GM21717 (cell line): Measurements from ENCODE around the gene WDR18.

Experiments
- ATAC-seq: cut with Tn5 transposase; IDR thresholded peaks from one replicate; pipeline ENCODE4 v1.9.1; 2021; ENCODE audit warnings: mild to moderate bottlenecking, moderate library complexity; ENCODE audit not compliant: unreplicated experiment

The WDR18 gene, protein sequence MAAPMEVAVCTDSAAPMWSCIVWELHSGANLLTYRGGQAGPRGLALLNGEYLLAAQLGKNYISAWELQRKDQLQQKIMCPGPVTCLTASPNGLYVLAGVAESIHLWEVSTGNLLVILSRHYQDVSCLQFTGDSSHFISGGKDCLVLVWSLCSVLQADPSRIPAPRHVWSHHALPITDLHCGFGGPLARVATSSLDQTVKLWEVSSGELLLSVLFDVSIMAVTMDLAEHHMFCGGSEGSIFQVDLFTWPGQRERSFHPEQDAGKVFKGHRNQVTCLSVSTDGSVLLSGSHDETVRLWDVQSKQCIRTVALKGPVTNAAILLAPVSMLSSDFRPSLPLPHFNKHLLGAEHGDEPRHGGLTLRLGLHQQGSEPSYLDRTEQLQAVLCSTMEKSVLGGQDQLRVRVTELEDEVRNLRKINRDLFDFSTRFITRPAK

GRCh38 chr19:984165-984967 is at the start of gene WDR18:
TSS of gene WDR18 (plus strand) at chr19:984345. CDS start at chr19:984354, 9 bp downstream.
- ATAC-seq = peak; percentile 52

DNA sequence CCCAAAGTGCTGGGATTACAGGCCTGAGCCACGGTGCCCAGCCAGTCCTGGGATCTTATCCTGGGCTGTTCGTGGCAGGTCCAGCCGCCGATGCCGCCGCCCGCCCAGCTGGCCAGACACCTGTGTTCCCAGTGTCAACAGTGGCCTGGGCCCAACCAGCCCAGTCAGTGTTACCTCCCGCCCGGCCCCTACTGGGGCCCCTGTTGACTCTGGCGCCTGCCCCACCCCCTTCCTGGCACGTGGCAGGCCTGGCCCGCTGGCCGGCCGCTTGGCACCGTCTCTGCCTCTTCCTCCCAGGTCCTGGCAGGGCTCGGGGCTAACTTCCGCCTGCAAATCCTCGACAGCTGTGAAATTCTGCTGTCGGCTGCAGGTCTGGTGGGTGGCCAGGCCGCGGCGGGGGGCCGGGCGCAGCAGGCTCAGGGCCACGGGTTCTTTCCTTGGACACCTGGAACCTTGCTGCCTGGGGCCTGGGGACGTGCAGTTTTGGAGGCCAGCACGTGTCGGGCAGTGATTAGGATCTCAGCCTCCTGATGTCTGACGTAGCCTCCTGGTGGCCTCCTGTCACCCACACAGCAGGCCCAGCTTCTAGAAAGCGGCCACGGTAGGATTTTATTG is 49.2 kb upstream of the WDR18 start:
- ATAC-seq = no peak

GRCh38 chr19:936175-936546 is 48.0 kb upstream of the WDR18 start:
- ATAC-seq = no peak

DNA sequence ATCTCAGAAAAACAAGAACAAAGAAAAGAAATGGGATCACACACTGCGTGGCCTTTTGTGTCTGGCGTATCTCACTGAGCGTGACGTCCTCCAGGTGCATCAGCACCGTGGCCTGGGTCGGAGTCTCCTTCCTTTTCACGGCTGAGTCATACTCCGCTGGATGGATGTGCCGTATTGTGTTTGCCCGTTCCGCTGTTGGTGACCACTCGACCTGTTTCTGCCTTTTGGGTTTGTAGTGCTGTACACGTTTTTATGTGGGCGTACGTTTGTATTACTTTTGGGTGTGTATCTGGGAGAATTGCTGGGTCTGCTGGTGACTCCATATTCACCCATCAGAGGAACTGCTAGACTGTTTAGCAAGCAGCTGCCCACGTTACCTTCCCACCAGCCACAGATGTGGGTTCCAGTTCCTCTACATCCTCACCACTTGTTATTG is 46.9 kb upstream of the WDR18 start:
- no peak for ATAC-seq

GRCh38 chr19:938233-938923 is 45.8 kb upstream of the WDR18 start:
- ATAC-seq = no peak

GRCh38 chr19:939439-939838 is 44.7 kb upstream of the WDR18 start:
- no peak for ATAC-seq

DNA sequence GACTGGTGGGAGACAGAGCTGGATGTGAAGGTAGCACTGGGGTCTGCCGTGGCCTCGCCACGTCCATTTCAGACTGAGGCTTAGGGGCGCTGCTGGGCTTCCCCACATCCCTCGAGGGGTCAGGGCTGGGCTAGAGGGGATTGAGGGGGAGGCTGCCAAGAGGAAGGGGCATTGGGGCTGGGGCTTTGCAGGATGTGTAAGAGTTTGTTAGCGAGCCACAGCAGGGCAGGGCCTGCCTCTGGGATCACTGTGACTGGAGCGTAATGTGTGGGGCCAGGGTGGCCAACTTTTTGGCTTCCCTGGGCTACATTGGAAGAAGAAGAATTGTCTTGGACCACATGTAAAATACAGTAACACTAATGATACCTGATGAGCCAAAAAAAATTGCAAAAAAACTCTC is 44.2 kb upstream of the WDR18 start:
- ATAC-seq = no peak

DNA sequence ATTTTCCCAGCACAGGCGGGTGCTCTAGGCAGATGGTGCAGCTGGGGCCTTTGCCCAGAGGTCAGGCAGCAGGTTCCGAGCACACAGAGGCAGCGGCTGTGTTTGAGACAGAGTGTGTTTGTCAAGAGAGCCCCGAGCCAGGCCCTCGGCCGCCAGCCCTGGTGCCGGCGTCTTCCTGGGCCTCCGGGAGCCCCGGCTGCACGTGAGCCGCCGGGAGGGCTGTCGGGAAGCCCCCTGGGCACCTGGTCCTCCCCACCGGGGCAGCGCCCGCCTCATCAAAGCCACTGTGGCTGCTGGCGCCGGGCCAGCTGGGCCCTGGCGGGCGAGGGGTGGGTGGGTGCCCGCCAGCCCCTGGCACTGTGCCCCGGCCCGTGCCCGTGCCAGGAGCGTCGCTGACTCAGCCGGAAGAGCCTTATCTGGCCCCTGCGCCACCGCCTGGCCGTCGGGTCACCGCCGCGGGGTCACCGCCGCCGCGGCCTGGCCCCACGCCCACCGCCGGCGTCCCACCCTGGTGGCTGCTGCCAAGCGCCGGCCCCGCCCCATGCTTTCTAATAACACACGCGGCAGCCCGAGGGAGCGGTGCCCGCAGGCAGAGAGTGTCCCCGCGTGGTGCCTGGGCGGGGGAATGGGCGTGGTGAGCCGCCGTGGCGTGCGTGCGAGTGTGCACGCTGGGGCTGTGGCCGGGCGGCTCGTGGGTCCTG is 43.4 kb upstream of the WDR18 start:
- ATAC-seq = no peak

DNA sequence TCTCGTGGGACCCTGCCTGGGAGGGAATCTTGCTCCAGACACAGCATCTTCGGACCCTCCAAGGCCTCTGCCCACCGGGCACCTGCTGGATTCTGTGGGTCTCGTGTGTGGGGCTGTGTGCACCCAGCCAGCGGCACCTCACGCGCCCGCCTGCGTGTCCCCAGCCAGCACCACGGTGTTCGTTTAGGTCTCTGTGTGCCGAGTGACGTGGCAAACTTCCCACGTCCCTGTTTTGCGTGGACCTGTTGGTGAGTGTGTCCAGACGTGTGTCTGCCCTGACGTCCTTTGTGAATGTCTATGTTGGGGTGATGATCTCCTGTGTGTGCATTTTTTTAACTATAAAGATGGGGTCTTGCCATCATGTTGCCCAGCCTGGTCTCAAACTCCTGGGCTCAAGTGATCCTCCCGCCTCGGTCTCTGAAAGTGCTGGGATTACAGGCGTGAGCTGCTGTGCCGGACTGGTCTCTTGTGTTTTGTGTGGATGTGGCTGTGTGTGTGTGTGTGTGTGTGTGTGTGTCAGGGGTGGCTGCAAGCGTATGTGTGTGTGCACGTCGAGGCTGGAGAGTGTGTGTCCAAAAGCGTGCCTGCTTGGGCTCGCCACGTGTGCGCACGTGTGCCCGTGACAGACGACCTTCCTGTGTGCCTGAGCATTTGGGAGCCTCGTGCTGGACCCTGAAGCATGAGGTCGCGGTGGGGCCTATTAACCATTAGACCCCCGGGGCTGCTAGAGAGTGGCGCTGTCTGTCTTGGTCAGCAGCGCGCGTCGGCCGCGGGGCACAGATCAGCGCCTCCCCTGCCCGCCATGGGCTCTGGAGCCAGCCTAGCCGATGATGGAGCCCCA is 42.6 kb upstream of the WDR18 start:
- no peak for ATAC-seq

DNA sequence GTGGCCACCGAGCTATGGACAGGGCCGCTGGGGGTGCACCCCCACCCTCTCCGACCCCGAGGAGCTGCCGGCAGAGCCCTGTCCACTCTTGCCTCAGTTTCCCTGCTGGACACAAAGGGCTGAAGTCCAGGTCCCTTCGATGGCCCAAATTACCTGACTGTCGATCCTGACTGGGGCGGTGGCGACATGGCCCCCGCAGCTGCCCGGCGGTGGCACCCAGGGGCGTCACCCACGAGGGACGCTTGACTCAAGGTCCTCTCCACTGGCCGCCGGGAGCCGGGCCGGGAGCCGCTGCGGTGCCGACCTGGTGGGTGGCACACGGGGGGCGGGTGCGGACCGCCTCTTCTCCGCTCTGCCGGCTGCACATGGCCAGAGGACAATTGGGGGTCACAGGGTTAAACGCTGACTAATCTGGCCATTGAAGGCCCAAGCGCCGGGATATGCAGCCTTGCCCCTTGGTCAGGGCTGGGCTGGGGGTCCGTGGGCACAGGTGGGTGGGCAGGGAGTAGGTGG is 42.0 kb upstream of the WDR18 start:
- no peak for ATAC-seq

GRCh38 chr19:943551-944170 is 40.5 kb upstream of the WDR18 start:
- no peak for ATAC-seq

DNA sequence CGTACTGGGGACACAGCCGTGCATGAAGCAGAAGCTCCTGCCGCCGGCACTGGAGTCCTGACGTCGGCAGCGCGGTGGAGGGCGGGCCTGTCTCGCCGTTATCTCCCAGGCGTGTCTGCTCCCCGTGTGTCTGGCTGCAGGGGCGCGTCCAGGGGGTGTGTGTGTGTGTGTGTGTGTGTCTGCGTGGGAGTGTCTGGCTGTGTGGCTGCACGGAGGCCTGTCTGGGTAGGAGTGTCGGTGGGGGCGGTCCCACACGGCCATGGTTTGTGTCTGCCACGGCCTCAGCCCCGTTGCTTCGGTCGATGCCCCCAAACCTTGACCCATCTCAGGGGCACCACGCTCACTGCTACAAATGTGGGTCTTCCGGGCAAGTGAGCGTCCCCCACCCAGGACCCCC is 40.0 kb upstream of the WDR18 start:
- ATAC-seq = no peak

DNA sequence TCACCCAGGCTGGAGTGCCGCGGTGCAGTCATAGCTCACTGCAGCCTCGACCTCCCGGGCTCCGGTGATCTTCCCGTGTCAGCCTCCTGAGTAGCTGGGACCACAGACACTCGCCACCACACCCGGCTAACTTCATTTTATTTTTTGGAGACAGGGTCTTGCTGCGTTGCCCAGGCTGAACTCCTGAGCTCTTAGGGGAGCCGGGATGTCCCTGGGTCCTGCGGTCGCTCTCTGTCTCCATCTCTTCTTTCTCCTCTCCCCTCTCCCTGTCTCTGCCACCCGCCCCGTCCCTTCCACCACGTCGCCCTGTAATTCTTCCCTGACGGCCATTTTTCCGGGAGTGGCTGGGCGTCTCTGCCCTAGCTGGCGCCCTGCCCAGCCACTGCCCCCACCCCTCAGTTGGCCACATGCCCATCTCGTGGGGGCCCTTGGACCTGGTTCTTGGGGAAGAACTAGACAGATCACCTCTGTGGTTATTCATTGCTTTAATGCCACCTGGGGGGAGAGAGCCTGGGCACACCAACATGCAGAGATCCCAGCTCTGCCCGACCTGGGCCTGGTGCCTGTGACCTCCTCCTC is 39.4 kb upstream of the WDR18 start:
- ATAC-seq = no peak

- no peak for ATAC-seq
These were observed 38.5 kb upstream of the WDR18 start for GRCh38 chr19:945401-946252.

- ATAC-seq = peak; percentile 30
These were observed 36.9 kb upstream of the WDR18 start for GRCh38 chr19:947090-947706.

GRCh38 chr19:947707-948539 is 36.2 kb upstream of the WDR18 start:
- peak; percentile 46 for ATAC-seq
